Mesendoderm (in vitro differentiated cells): Measurements from ENCODE around the gene EYS.
A peak's percentile ranks its signal among the peaks of the same experiment; 100 is the strongest.
"Not testable (repeated sequence)": the region's sequence is repeated elsewhere in the genome, so short reads cannot be mapped to it uniquely, and the experiment has no call there.

ENCODE experiments used
- DNase-seq: peaks from one replicate; pipeline ENCODE4 v3.0.0; 2013
- H2AK5ac ChIP-seq: 2 replicates; pipeline ENCODE4 v1.6.1; 2013; ENCODE audit warnings: low read length, inconsistent platforms
- H2BK120ac ChIP-seq: 2 replicates; pipeline ENCODE4 v1.6.1; 2013; ENCODE audit warnings: low read depth, mild to moderate bottlenecking, low read length, moderate library complexity, mixed read lengths
- H2BK15ac ChIP-seq: replicated peaks from 2 replicates; pipeline ENCODE4 v1.6.1; 2013; ENCODE audit warnings: low read depth, mild to moderate bottlenecking, moderate library complexity
- H2BK5ac ChIP-seq: 2 replicates; pipeline ENCODE4 v1.6.1; 2013; ENCODE audit warnings: low read length, inconsistent platforms
- H3K18ac ChIP-seq: 2 replicates; pipeline ENCODE4 v1.6.1; 2013; ENCODE audit warnings: mild to moderate bottlenecking, low read length, mixed read lengths
- H3K23ac ChIP-seq: one replicate; pipeline ENCODE4 v1.6.1; 2013; ENCODE audit warnings: low read length
- H3K27ac ChIP-seq: 2 replicates; pipeline ENCODE4 v1.5.1; 2013; ENCODE audit warnings: low read depth, mild to moderate bottlenecking, inconsistent platforms, low read length, moderate library complexity
- H3K27me3 ChIP-seq: 2 replicates; pipeline ENCODE4 v1.6.1; 2013; ENCODE audit warnings: low read length, control low read depth, mild to moderate bottlenecking, inconsistent platforms; ENCODE audit not compliant: insufficient read depth, poor library complexity
- H3K36me3 ChIP-seq: 2 replicates; pipeline ENCODE4 v1.6.1; 2013; ENCODE audit warnings: low read length, inconsistent platforms; ENCODE audit not compliant: control insufficient read depth, insufficient read depth
- H3K4ac ChIP-seq: one replicate; pipeline ENCODE4 v1.6.1; 2013; ENCODE audit warnings: low read depth, mild to moderate bottlenecking, low read length, moderate library complexity
- H3K4me1 ChIP-seq: 2 replicates; pipeline ENCODE4 v1.6.1; 2013; ENCODE audit warnings: low read depth, low read length, inconsistent platforms; ENCODE audit not compliant: control insufficient read depth
- H3K4me2 ChIP-seq: 2 replicates; pipeline ENCODE4 v1.6.1; 2013; ENCODE audit warnings: low read length
- H3K4me3 ChIP-seq: 2 replicates; pipeline ENCODE4 v1.5.1; 2013; ENCODE audit warnings: mild to moderate bottlenecking, low read length
- H3K56ac ChIP-seq: one replicate; pipeline ENCODE4 v1.6.1; 2013; ENCODE audit warnings: low read length
- H3K79me1 ChIP-seq: 2 replicates; pipeline ENCODE4 v1.6.1; 2013; ENCODE audit warnings: low read length, inconsistent platforms
- H3K79me2 ChIP-seq: 2 replicates; pipeline ENCODE4 v1.6.1; 2013; ENCODE audit warnings: mild to moderate bottlenecking, low read length; ENCODE audit not compliant: control insufficient read depth, insufficient read depth
- H3K9ac ChIP-seq: 2 replicates; pipeline ENCODE4 v1.6.1; 2013; ENCODE audit warnings: low read length, inconsistent platforms
- H4K5ac ChIP-seq: one replicate; pipeline ENCODE4 v1.6.1; 2013; ENCODE audit warnings: low read length
- H4K8ac ChIP-seq: one replicate; pipeline ENCODE4 v1.6.1; 2013; ENCODE audit warnings: low read depth, mild to moderate bottlenecking, control low read depth, low read length, moderate library complexity
- WGBS: extraction: QIAGEN DNeasy Blood & Tissue Kit; methylation state at CpG from one replicate; pipeline ENCODE4 v1.1.7; 2013; ENCODE audit warnings: low lambda C conversion rate, missing lambda C conversion rate; ENCODE audit not compliant: insufficient coverage; ENCODE audit errors: extremely low coverage; 5-methylcytosine and 5-hydroxymethylcytosine counted together

EYS gene

GRCh38 chr6:65002882-65003281, 704.1 kb downstream of the EYS start:
- not testable (repeated sequence) for H3K27me3 ChIP-seq, H3K4me2 ChIP-seq, H3K27ac ChIP-seq, H3K9ac ChIP-seq, H3K36me3 ChIP-seq, H3K79me2 ChIP-seq, H3K56ac ChIP-seq, H4K8ac ChIP-seq, H3K4me3 ChIP-seq, H2AK5ac ChIP-seq, H4K5ac ChIP-seq, H2BK120ac ChIP-seq, H3K23ac ChIP-seq, H2BK15ac ChIP-seq, H2BK5ac ChIP-seq, H3K4ac ChIP-seq, H3K4me1 ChIP-seq, DNase-seq, H3K79me1 ChIP-seq, H3K18ac ChIP-seq
- WGBS: no CpG with 5 or more reads among the region's 4 CpGs

- DNase-seq: no peak
- H3K4me1 ChIP-seq: no peaks in the 10 kb centered on the region
- no peak overlapping the region for H3K23ac ChIP-seq
- WGBS: no CpG with 5 or more reads among the region's 7 CpGs
- H2AK5ac ChIP-seq: no peak overlapping the region
- H3K27me3 ChIP-seq: no peaks in the 10 kb centered on the region
- H4K8ac ChIP-seq: no peak overlapping the region
- no peaks in the 10 kb centered on the region for H3K36me3 ChIP-seq
- H2BK5ac ChIP-seq: no peak overlapping the region
- H3K79me1 ChIP-seq: no peaks in the 10 kb centered on the region
- H3K27ac ChIP-seq: no peak overlapping the region
- no peak overlapping the region for H2BK15ac ChIP-seq
- H2BK120ac ChIP-seq: no peak overlapping the region
- no peak overlapping the region for H3K18ac ChIP-seq
- H3K4ac ChIP-seq: no peak overlapping the region
- no peak overlapping the region for H3K9ac ChIP-seq
- no peak overlapping the region for H3K4me2 ChIP-seq
- H3K79me2 ChIP-seq: no peaks in the 10 kb centered on the region
- no peak overlapping the region for H4K5ac ChIP-seq
- no peak overlapping the region for H3K4me3 ChIP-seq
- peak overlapping the region; percentile 56 for H3K56ac ChIP-seq
These were observed 706.2 kb downstream of the EYS start for GRCh38 chr6:65000815-65001214.

- H2BK5ac ChIP-seq: no peak overlapping the region
- H3K79me1 ChIP-seq: no peaks in the 10 kb centered on the region
- no peak overlapping the region for H3K18ac ChIP-seq
- no peaks in the 10 kb centered on the region for H3K27me3 ChIP-seq
- H3K56ac ChIP-seq: no peak overlapping the region
- no peak for DNase-seq
- no peak overlapping the region for H3K27ac ChIP-seq
- H2BK15ac ChIP-seq: peak overlapping the region; percentile 57
- H3K9ac ChIP-seq: no peak overlapping the region
- no peaks in the 10 kb centered on the region for H3K4me1 ChIP-seq
- H3K4me3 ChIP-seq: no peak overlapping the region
- H3K4ac ChIP-seq: no peak overlapping the region
- H4K5ac ChIP-seq: no peak overlapping the region
- no peak overlapping the region for H2BK120ac ChIP-seq
- H2AK5ac ChIP-seq: no peak overlapping the region
- no peaks in the 10 kb centered on the region for H3K79me2 ChIP-seq
- no peak overlapping the region for H4K8ac ChIP-seq
- no peaks in the 10 kb centered on the region for H3K36me3 ChIP-seq
- H3K23ac ChIP-seq: no peak overlapping the region
- no peak overlapping the region for H3K4me2 ChIP-seq
These were observed 708.8 kb downstream of the EYS start for GRCh38 chr6:64998204-64998603.

GRCh38 chr6:64996301-64996700, 710.7 kb downstream of the EYS start:
- WGBS: no CpG with 5 or more reads among the region's 4 CpGs
- Histone ChIP-seq H2AK5ac (no peak overlapping the region), H2BK5ac (no peak overlapping the region), H3K18ac (no peak overlapping the region), H3K56ac (no peak overlapping the region), H3K36me3 (no peaks in the 10 kb centered on the region), H3K23ac (no peak overlapping the region), H3K9ac (no peak overlapping the region), H3K4me1 (no peaks in the 10 kb centered on the region), H3K79me1 (no peaks in the 10 kb centered on the region), H4K8ac (no peak overlapping the region), H3K27ac (no peak overlapping the region), H3K79me2 (no peaks in the 10 kb centered on the region), H3K4ac (no peak overlapping the region), H3K4me3 (no peak overlapping the region), H3K4me2 (no peak overlapping the region), H3K27me3 (no peaks in the 10 kb centered on the region), H4K5ac (no peak overlapping the region), H2BK15ac (no peak overlapping the region), H2BK120ac (no peak overlapping the region)
- DNase-seq: peak; percentile 34

GRCh38 chr6:64990652-64991304, 716.2 kb downstream of the EYS start:
- no peak overlapping the region for H2BK15ac ChIP-seq
- H3K4me1 ChIP-seq: peaks cover 4% of the 10 kb centered on the region
- H2AK5ac ChIP-seq: no peak overlapping the region
- H3K4me2 ChIP-seq: no peak overlapping the region
- H3K27me3 ChIP-seq: no peaks in the 10 kb centered on the region
- no peak overlapping the region for H3K4ac ChIP-seq
- H3K4me3 ChIP-seq: no peak overlapping the region
- no peak overlapping the region for H4K8ac ChIP-seq
- no peaks in the 10 kb centered on the region for H3K36me3 ChIP-seq
- no peak overlapping the region for H3K18ac ChIP-seq
- no peak overlapping the region for H2BK120ac ChIP-seq
- DNase-seq: no peak
- no peaks in the 10 kb centered on the region for H3K79me1 ChIP-seq
- H4K5ac ChIP-seq: no peak overlapping the region
- H3K27ac ChIP-seq: no peak overlapping the region
- H3K9ac ChIP-seq: no peak overlapping the region
- no peak overlapping the region for H3K23ac ChIP-seq
- H3K79me2 ChIP-seq: no peaks in the 10 kb centered on the region
- no peak overlapping the region for H3K56ac ChIP-seq
- no peak overlapping the region for H2BK5ac ChIP-seq

GRCh38 chr6:64988148-64988547, 718.9 kb downstream of the EYS start:
- no peak overlapping the region for H3K4me2 ChIP-seq
- no CpG with 5 or more reads among the region's 2 CpGs for WGBS
- no peaks in the 10 kb centered on the region for H3K27me3 ChIP-seq

More at GRCh38 chr6:64988148-64988547, 718.9 kb downstream of the EYS start:
- Histone ChIP-seq H3K9ac (no peak overlapping the region), H4K5ac (no peak overlapping the region), H3K56ac (no peak overlapping the region), H2AK5ac (no peak overlapping the region), H4K8ac (no peak overlapping the region), H3K79me1 (no peaks in the 10 kb centered on the region), H3K23ac (no peak overlapping the region), H3K4ac (no peak overlapping the region), H3K79me2 (no peaks in the 10 kb centered on the region), H2BK15ac (no peak overlapping the region), H3K4me1 (peaks cover 4% of the 10 kb centered on the region), H3K27ac (no peak overlapping the region), H3K18ac (no peak overlapping the region), H3K36me3 (no peaks in the 10 kb centered on the region), H2BK120ac (no peak overlapping the region), H2BK5ac (no peak overlapping the region), H3K4me3 (no peak overlapping the region)
- DNase-seq: peak; percentile 98
